H1 (cell line): ENCODE data around the gene SLC4A1. TPM values are rescaled to one million over a fixed set of nuclear protein-coding genes. Genes with fewer than 3 reads are reported as not detected.

Experiments
- CTCF ChIA-PET: fragments of 300-600 bp; sonication (Branson Sonifier 250); formaldehyde crosslinking; loops from one replicate; lab custom pipeline; 2021; ENCODE audit not compliant: partially characterized antibody; lab: Charles Lee
- POLR2A ChIA-PET: fragments of 300-600 bp; sonication (Branson Sonifier 250); formaldehyde crosslinking; loops from one replicate; lab custom pipeline; 2021; ENCODE audit warnings: inconsistent platforms; ENCODE audit not compliant: partially characterized antibody; lab: Charles Lee
- DNase-seq, 2 experiments: peaks; one replicate each; pipeline versions ENCODE4 v3.0.0 to v3.0.0-alpha.2; 2010 to 2022; ENCODE audit warnings: low spot score in 2 of 2, low read depth in 1 of 2, mixed read lengths in 1 of 2
- FAIRE-seq: peaks from 2 replicates; lab custom pipeline; 2011; peaks lifted over from hg19 to GRCh38; lab: Jason Lieb, UNC
- H2AFZ ChIP-seq: 2 replicates; pipeline ENCODE4 v1.8.1; 2012; ENCODE audit warnings: low read length, inconsistent platforms
- H2AK5ac ChIP-seq: 2 replicates; pipeline ENCODE4 v1.6.1; 2013; ENCODE audit warnings: low read depth, low read length
- H2BK120ac ChIP-seq: replicated peaks from 2 replicates; pipeline ENCODE3; 2013; ENCODE audit warnings: low read depth, low read length, inconsistent platforms
- H2BK12ac ChIP-seq: 2 replicates; pipeline ENCODE4 v1.6.1; 2013; ENCODE audit warnings: low read depth, low read length
- H2BK15ac ChIP-seq: 2 replicates; pipeline ENCODE4 v1.6.1; 2013; ENCODE audit warnings: low read length
- H2BK20ac ChIP-seq: 2 replicates; pipeline ENCODE4 v1.6.1; 2013; ENCODE audit warnings: low read length
- H2BK5ac ChIP-seq: 2 replicates; pipeline ENCODE4 v1.6.1; 2013; ENCODE audit warnings: low read depth, low read length
- H3K14ac ChIP-seq: 2 replicates; pipeline ENCODE4 v1.6.1; 2013; ENCODE audit warnings: inconsistent platforms; ENCODE audit not compliant: insufficient read length
- H3K18ac ChIP-seq: 2 replicates; pipeline ENCODE4 v1.6.1; 2013; ENCODE audit warnings: low read length; ENCODE audit errors: extremely low read depth
- H3K23ac ChIP-seq: 2 replicates; pipeline ENCODE4 v1.6.1; 2013; ENCODE audit warnings: inconsistent platforms; ENCODE audit not compliant: insufficient read length
- H3K23me2 ChIP-seq: 2 replicates; pipeline ENCODE4 v1.6.1; 2013; ENCODE audit warnings: low read depth, low read length
- H3K27ac ChIP-seq: 2 replicates; pipeline ENCODE4 v1.6.1; 2011; ENCODE audit warnings: low read depth, low read length, inconsistent platforms
- H3K27me3 ChIP-seq, 4 experiments: replicated peaks in 1 of 4; 1 replicate in 1 of 4; 2 replicates in 3 of 4; pipeline versions ENCODE4 v1.6.1 to v1.8.1; 2011 to 2013; ENCODE audit warnings: low read length in 3 of 4, mild to moderate bottlenecking in 3 of 4, inconsistent platforms in 2 of 4, mixed read lengths in 2 of 4, moderate library complexity in 1 of 4; ENCODE audit not compliant: control insufficient read depth in 3 of 4, insufficient read depth in 3 of 4; ENCODE audit errors: extremely low read depth in 1 of 4
- H3K36me3 ChIP-seq, 4 experiments: 2 replicates each; pipeline versions ENCODE4 v1.6.1 to v1.8.1; 2011 to 2013; ENCODE audit warnings: mild to moderate bottlenecking in 4 of 4, low read length in 3 of 4, moderate library complexity in 2 of 4, control low read depth in 1 of 4, inconsistent platforms in 1 of 4; ENCODE audit not compliant: insufficient read depth in 4 of 4, control insufficient read depth in 2 of 4
- H3K4ac ChIP-seq: replicated peaks from 2 replicates; pipeline ENCODE3; 2013; ENCODE audit warnings: low read length, low read depth, mixed read lengths, inconsistent platforms; ENCODE audit not compliant: insufficient read length
- H3K4me1 ChIP-seq, 4 experiments: replicated peaks in 1 of 4; 1 replicate in 1 of 4; 2 replicates in 3 of 4; pipeline versions ENCODE4 v1.6.1 to v1.8.1; 2011 to 2013; ENCODE audit warnings: low read length in 3 of 4, inconsistent platforms in 2 of 4, mixed read lengths in 1 of 4; ENCODE audit not compliant: insufficient read depth in 4 of 4, control insufficient read depth in 3 of 4
- H3K4me2 ChIP-seq, 2 experiments: 2 replicates each; pipeline versions ENCODE4 v1.6.1 to v1.8.1; 2011 to 2013; ENCODE audit warnings: low read depth in 2 of 2, low read length in 2 of 2, control low read depth in 1 of 2, inconsistent platforms in 1 of 2, mild to moderate bottlenecking in 1 of 2; ENCODE audit not compliant: insufficient read depth in 1 of 2
- H3K4me3 ChIP-seq, 4 experiments: fragments of 200-600, 300-600 bp in 1 of 4; sonication (generic), shearing (Covaris generic), sonication (Bioruptor Twin) in 1 of 4; 2 replicates each; pipeline versions ENCODE4 v1.5.1 to v1.8.1; 2011 to 2016; ENCODE audit warnings: low read length in 4 of 4, low read depth in 3 of 4, control low read depth in 2 of 4, inconsistent platforms in 2 of 4, mild to moderate bottlenecking in 2 of 4, mixed read lengths in 1 of 4, moderate library complexity in 1 of 4; ENCODE audit not compliant: insufficient read depth in 2 of 4; ENCODE audit errors: extremely low read depth in 1 of 4
- H3K56ac ChIP-seq: replicated peaks from 2 replicates; pipeline ENCODE3; 2013; ENCODE audit warnings: low read depth, mild to moderate bottlenecking, mixed read lengths, low read length, inconsistent platforms; ENCODE audit not compliant: insufficient read length
- H3K79me1 ChIP-seq: 2 replicates; pipeline ENCODE4 v1.6.1; 2013; ENCODE audit warnings: low read depth, low read length, control low read depth
- H3K79me2 ChIP-seq, 2 experiments: 2 replicates each; pipeline versions ENCODE4 v1.6.1 to v1.8.1; 2012 to 2013; ENCODE audit warnings: low read length in 2 of 2, mild to moderate bottlenecking in 2 of 2, inconsistent platforms in 1 of 2; ENCODE audit not compliant: insufficient read depth in 2 of 2, control insufficient read depth in 1 of 2
- H3K9ac ChIP-seq, 4 experiments: replicated peaks in 1 of 4; 1 replicate in 1 of 4; 2 replicates in 3 of 4; pipeline versions ENCODE4 v1.6.1 to v1.8.1; 2011 to 2013; ENCODE audit warnings: low read depth in 3 of 4, low read length in 3 of 4, control low read depth in 2 of 4, mild to moderate bottlenecking in 2 of 4, moderate library complexity in 2 of 4, inconsistent platforms in 1 of 4; ENCODE audit errors: extremely low read depth in 1 of 4
- H3K9me3 ChIP-seq, 2 experiments: 2 replicates each; pipeline versions ENCODE4 v1.6.1 to v1.8.1; 2012 to 2013; ENCODE audit warnings: mild to moderate bottlenecking in 2 of 2, moderate library complexity in 2 of 2, control low read depth in 1 of 2, inconsistent platforms in 1 of 2, low read depth in 1 of 2, low read length in 1 of 2, mixed read lengths in 1 of 2; ENCODE audit not compliant: insufficient read depth in 2 of 2
- H4K20me1 ChIP-seq, 2 experiments: replicated peaks in 1 of 2; 2 replicates each; pipeline versions ENCODE3 to v1.8.1; 2011 to 2013; ENCODE audit warnings: inconsistent platforms in 2 of 2, low read length in 2 of 2, mild to moderate bottlenecking in 1 of 2; ENCODE audit not compliant: insufficient read depth in 2 of 2, control insufficient read depth in 1 of 2
- H4K5ac ChIP-seq: 2 replicates; pipeline ENCODE4 v1.6.1; 2013; ENCODE audit warnings: low read length, low read depth, mixed read lengths, inconsistent platforms; ENCODE audit not compliant: insufficient read length
- H4K8ac ChIP-seq: 2 replicates; pipeline ENCODE4 v1.8.0; 2013; ENCODE audit warnings: mild to moderate bottlenecking, moderate library complexity, low read length, inconsistent platforms; ENCODE audit not compliant: insufficient read depth; ENCODE audit errors: extremely low read depth
- H4K91ac ChIP-seq: replicated peaks from 2 replicates; pipeline ENCODE3; 2013; ENCODE audit warnings: low read length, mixed read lengths, inconsistent platforms; ENCODE audit not compliant: insufficient read length
- TAF1 ChIP-seq: IDR thresholded peaks from 2 replicates; pipeline ENCODE4 v1.6.1; 2011; ENCODE audit warnings: mild to moderate bottlenecking, low read depth, low read length
- WGBS, 2 experiments: shearing (Covaris generic) in 1 of 2; methylation state at CpG; one replicate each; pipeline versions ENCODE4 v1.1.6 to v1.1.7; 2013 to 2015; ENCODE audit warnings: low lambda C conversion rate in 2 of 2, mixed read lengths in 2 of 2, inconsistent platforms in 1 of 2, low coverage in 1 of 2, missing lambda C conversion rate in 1 of 2; ENCODE audit not compliant: insufficient replicate concordance in 2 of 2, insufficient coverage in 1 of 2, insufficient read length in 1 of 2; ENCODE audit errors: extremely low coverage in 1 of 2, missing lambda C conversion rate in 1 of 2; 5-methylcytosine and 5-hydroxymethylcytosine counted together
- polyA plus RNA-seq, 7 experiments: library from polyadenylated mRNA; depleted of rRNA in 3 of 7; stranded (reverse) in 5 of 7; unstranded in 2 of 7; fragments of >200 nt in 5 of 7; fragments of 200-250 nt in 2 of 7; gene quantifications; 1 replicate in 5 of 7; 2 replicates in 1 of 7; 4 replicates in 1 of 7; pipeline versions ENCODE4 v1.2.1 to v1.2.3, GENCODE V29; 2011 to 2013; ENCODE audit warnings: missing spikeins in 2 of 7, mixed read lengths in 2 of 7
- total RNA-seq: library from RNA; stranded (reverse); fragmentation: NEBNext Ultra II Directional; extraction: Animal tissue kit (Norgen Biotek cat#: 25700); gene quantifications from 2 replicates; pipeline ENCODE4 v1.2.1, GENCODE V29; 2021

Gene SLC4A1
- total and polyA plus RNA-seq, 2 of the 8 experiments (the other 6 are each of a cell fraction or from before 2014, with no cell fraction given) = 0.08 TPM; not detected in 1

- Histone ChIP-seq H3K9ac (peak overlapping the region; percentile 13 to 96 (median 88); a peak in 6 of 7 replicates), H3K79me2 (peaks cover 11 to 23% of the 10 kb centered on the region in 2 experiments)
- CTCF ChIA-PET = interaction anchor here (1.1 to 1.9 kb wide), 3 partner anchors 9 to 113 kb away, joined by 3 to 6 read pairs (median 4); no protein-coding TSS in a partner anchor
- peak; percentile 63; the same call in 1 of the 2 replicates for TF ChIP-seq TAF1
Measured at GRCh38 chr17:44219108-44219615, 48.8 kb downstream of the SLC4A1 start.

More at GRCh38 chr17:44219108-44219615, 48.8 kb downstream of the SLC4A1 start:
- H4K5ac ChIP-seq = peak overlapping the region; percentile 61
- H2BK12ac ChIP-seq = no peak overlapping the region
- peak overlapping the region in 1 of 2 experiments; percentile 64; a peak in 2 of 4 replicates for H3K4me2 ChIP-seq
- no peaks in the 10 kb centered on the region for H3K27me3 ChIP-seq
- H3K14ac ChIP-seq = no peak overlapping the region
- H4K91ac ChIP-seq = no peak overlapping the region
- H2AK5ac ChIP-seq = no peak overlapping the region
- H3K9me3 ChIP-seq = no peaks in the 10 kb centered on the region
- H3K18ac ChIP-seq = peak overlapping the region; percentile 83
- no peak overlapping the region for H4K8ac ChIP-seq
- no peak overlapping the region for H3K23ac ChIP-seq
- H4K20me1 ChIP-seq = peaks cover 0 to 8% of the 10 kb centered on the region in 2 experiments
- H3K79me1 ChIP-seq = peaks cover 9% of the 10 kb centered on the region
- H2BK15ac ChIP-seq = no peak overlapping the region
- H3K27ac ChIP-seq = peak overlapping the region; percentile 92
- DNase-seq (peak in 1 of 2 experiments; percentile 75), FAIRE-seq (no peak)
- no peak overlapping the region for H3K56ac ChIP-seq
- peak overlapping the region; percentile 62 to 100 (median 78) for H3K4me3 ChIP-seq
- WGBS, 2 experiments = 0% methylated on average over 30 of the region's 73 CpGs; no CpG with 5 or more reads in 1 of the 2 experiments
- H2BK120ac ChIP-seq = no peak overlapping the region
- POLR2A ChIA-PET = interaction anchor here (0.8 to 4.9 kb wide), 18 partner anchors 9 to 134 kb away, joined by 3 to 58 read pairs (median 4); partner anchors contain the start of genes RUNDC3A and SLC25A39
- no peak overlapping the region for H3K4ac ChIP-seq
- H3K23me2 ChIP-seq = peaks cover 21% of the 10 kb centered on the region
- H2AFZ ChIP-seq = no peak overlapping the region
- no peak overlapping the region for H2BK5ac ChIP-seq
- peaks cover 4 to 21% (median 5%) of the 10 kb centered on the region in 4 experiments; a peak in 6 of 7 replicates for H3K4me1 ChIP-seq
- peaks cover 20 to 29% (median 26%) of the 10 kb centered on the region in 4 experiments; a peak in 7 of 8 replicates for H3K36me3 ChIP-seq
- no peak overlapping the region for H2BK20ac ChIP-seq
